ENCODE measurements around the gene ENPEP. TPM values are rescaled to one million over a fixed set of nuclear protein-coding genes. Genes with fewer than 3 reads are reported as not detected.
"Not testable (repeated sequence)": the region's sequence is repeated elsewhere in the genome, so short reads cannot be mapped to it uniquely, and the experiment has no call there.

ENPEP gene
- total RNA-seq = not detected in 2 replicates

GRCh38 chr4:110475881-110476818 is at the start of gene ENPEP:
Gene ENPEP, plus strand, starts transcription at chr4:110476155. Its CDS starts 260 bp downstream, at chr4:110476415.
- Histone ChIP-seq H3K27me3 (ENCODE audit: control insufficient read depth, insufficient read depth, low read length) (peaks cover 2% of the 10 kb centered on the region), H3K36me3 (ENCODE audit: control insufficient read depth, insufficient read depth, low read length) (no peaks in the 10 kb centered on the region), H3K4me3 (ENCODE audit: low read depth, low read length) (no peak within 1 kb of the TSS)
- DNase-seq (ENCODE audit: low read depth) (no peak), FAIRE-seq (peak; percentile 52)
- no peak for TF ChIP-seq CTCF (IDR thresholded peaks at IDR 0.05; ENCODE audit: insufficient read depth, low read length, severe bottlenecking)

GRCh38 chr4:110431805-110432204 is 44.1 kb upstream of the ENPEP start:
- H3K27me3 ChIP-seq (ENCODE audit: control insufficient read depth, insufficient read depth, low read length); FAIRE-seq; H3K4me3 ChIP-seq (ENCODE audit: low read depth, low read length); DNase-seq (ENCODE audit: low read depth); H3K36me3 ChIP-seq (ENCODE audit: control insufficient read depth, insufficient read depth, low read length): not testable (repeated sequence)

- not testable (repeated sequence) for DNase-seq (ENCODE audit: low read depth); H3K36me3 ChIP-seq (ENCODE audit: control insufficient read depth, insufficient read depth, low read length); H3K4me3 ChIP-seq (ENCODE audit: low read depth, low read length); FAIRE-seq; H3K27me3 ChIP-seq (ENCODE audit: control insufficient read depth, insufficient read depth, low read length)
These were observed 38.7 kb upstream of the ENPEP start for GRCh38 chr4:110437292-110437691.

- not testable (repeated sequence) for H3K4me3 ChIP-seq (ENCODE audit: low read depth, low read length); FAIRE-seq; H3K36me3 ChIP-seq (ENCODE audit: control insufficient read depth, insufficient read depth, low read length); H3K27me3 ChIP-seq (ENCODE audit: control insufficient read depth, insufficient read depth, low read length); DNase-seq (ENCODE audit: low read depth)
These were observed 36.7 kb upstream of the ENPEP start for GRCh38 chr4:110439209-110439608.

GRCh38 chr4:110442309-110442708 is 33.6 kb upstream of the ENPEP start:
- TF ChIP-seq CTCF (IDR thresholded peaks at IDR 0.05; ENCODE audit: insufficient read depth, low read length, severe bottlenecking) = no peak
- FAIRE-seq (no peak), DNase-seq (ENCODE audit: low read depth) (peak; percentile 25)
- no peak overlapping the region for H3K4me3 ChIP-seq (ENCODE audit: low read depth, low read length)
- H3K27me3 ChIP-seq (ENCODE audit: control insufficient read depth, insufficient read depth, low read length) = no peaks in the 10 kb centered on the region
- H3K36me3 ChIP-seq (ENCODE audit: control insufficient read depth, insufficient read depth, low read length) = no peaks in the 10 kb centered on the region

- no peaks in the 10 kb centered on the region for H3K27me3 ChIP-seq (ENCODE audit: control insufficient read depth, insufficient read depth, low read length)
- H3K4me3 ChIP-seq (ENCODE audit: low read depth, low read length) = no peak overlapping the region
- FAIRE-seq (no peak), DNase-seq (ENCODE audit: low read depth) (no peak)
- no peak for TF ChIP-seq CTCF (IDR thresholded peaks at IDR 0.05; ENCODE audit: insufficient read depth, low read length, severe bottlenecking)
- H3K36me3 ChIP-seq (ENCODE audit: control insufficient read depth, insufficient read depth, low read length) = no peaks in the 10 kb centered on the region
These were observed 33.2 kb upstream of the ENPEP start for GRCh38 chr4:110442788-110443187.

GRCh38 chr4:110449947-110450346 is 26.0 kb upstream of the ENPEP start:
- no peaks in the 10 kb centered on the region for H3K27me3 ChIP-seq (ENCODE audit: control insufficient read depth, insufficient read depth, low read length)
- DNase-seq (ENCODE audit: low read depth) = no peak
- no peak overlapping the region for H3K4me3 ChIP-seq (ENCODE audit: low read depth, low read length)
- FAIRE-seq = no peak
- no peak for TF ChIP-seq CTCF (IDR thresholded peaks at IDR 0.05; ENCODE audit: insufficient read depth, low read length, severe bottlenecking)
- H3K36me3 ChIP-seq (ENCODE audit: control insufficient read depth, insufficient read depth, low read length) = no peaks in the 10 kb centered on the region

All from bronchial epithelial cell (primary cell).